ENCODE data around the gene RCL1. TPM values are rescaled to one million over a fixed set of nuclear protein-coding genes. Genes with fewer than 3 reads are reported as not detected.

Gene RCL1
- total and polyA plus RNA-seq, 2 of the 13 experiments (the other 11 are each of a cell fraction or from before 2014, with no cell fraction given) = 22.3 to 31.6 TPM

GRCh38 chr9:4850603-4851310, 58.0 kb downstream of the RCL1 start:
- Histone ChIP-seq H4K20me1 (ENCODE audit: insufficient read depth, low read length) (no peaks in the 10 kb centered on the region), H3K27me3 (ENCODE audit: control insufficient read depth in 1 of 2, insufficient read depth in 2 of 2, low read length in 2 of 2) (no peaks in the 10 kb centered on the region), H3K36me3 (replicated peaks in 1 of 2; ENCODE audit: control insufficient read depth in 1 of 2, insufficient read depth in 2 of 2, low read length in 2 of 2) (peaks cover 11 to 48% of the 10 kb centered on the region in 2 experiments), H3K4me2 (ENCODE audit: low read depth, low read length) (no peak overlapping the region), H3K4me3 (replicated peaks in 1 of 3; ENCODE audit: insufficient read depth in 1 of 3, low read depth in 2 of 3, low read length in 3 of 3) (no peak overlapping the region), H3K9ac (ENCODE audit: insufficient read depth, low read depth, low read length) (no peak overlapping the region), H3K9me3 (ENCODE audit: low read length) (no peaks in the 10 kb centered on the region), H3K27ac (ENCODE audit: extremely low read length, insufficient read depth, low read length) (no peak overlapping the region), H3K79me2 (ENCODE audit: insufficient read depth, low read length) (peaks cover 1% of the 10 kb centered on the region), H2AFZ (ENCODE audit: low read length) (no peak overlapping the region), H3K4me1 (ENCODE audit: insufficient read depth, low read length) (peaks cover 33% of the 10 kb centered on the region)
- WGBS (ENCODE audit: low lambda C conversion rate) = 96% methylated on average over 6 of the region's 9 CpGs
- FAIRE-seq (no peak), DNase-seq (ENCODE audit: low spot score) (no peak), ATAC-seq (no peak)
- BruUV-seq (replicated peaks) = TSS peak; percentile 40
- no peak for TF ChIP-seq MAFG (CRISPR knock-in tag; IDR thresholded peaks at IDR 0.05)
- no peak for TF ChIP-seq ZIK1 (CRISPR knock-in tag; IDR thresholded peaks at IDR 0.05; ENCODE audit: borderline replicate concordance, low read depth)
- no peak for TF ChIP-seq ARID5B (CRISPR knock-in tag; IDR thresholded peaks at IDR 0.05)
- TF ChIP-seq ETV6 (CRISPR knock-in tag; conservative IDR thresholded peaks at IDR 0.05) = no peak
- TF ChIP-seq ATF1 (CRISPR knock-in tag; IDR thresholded peaks at IDR 0.05) = no peak
- POLR2A ChIA-PET = interaction anchor here (1.3 to 1.9 kb wide), 2 partner anchors 12 to 134 kb away, joined by 3 to 6 read pairs; partner anchors contain the start of gene JAK2
- in situ Hi-C loops (cut with HindIII; ENCODE audit: extremely low pct_ligation_motif_present, low pct_unique_long_range_greater_than_20kb) (no loop called here), intact Hi-C loops (cut with micrococcal nuclease; ENCODE audit: unreplicated experiment) (no loop called here)
- CTCF ChIA-PET (ENCODE audit: low intra/inter-chr PET ratio, low total read pairs) = no interaction called here

Measured in HepG2 (cell line).